IPS-20b (cell line): ENCODE measurements around the gene ZDHHC16.
"Not testable (repeated sequence)": the region's sequence is repeated elsewhere in the genome, so short reads cannot be mapped to it uniquely, and the experiment has no call there.

Experiments used
- H3K27ac ChIP-seq: one replicate; pipeline ENCODE4 v1.5.1; 2013; ENCODE audit warnings: low read length
- H3K27me3 ChIP-seq: 2 replicates; pipeline ENCODE4 v1.6.1; 2013; ENCODE audit warnings: mild to moderate bottlenecking, low read length, inconsistent platforms; ENCODE audit not compliant: insufficient read depth
- H3K36me3 ChIP-seq: 2 replicates; pipeline ENCODE4 v1.6.1; 2013; ENCODE audit warnings: low read depth, mild to moderate bottlenecking, inconsistent platforms, low read length, moderate library complexity; ENCODE audit not compliant: insufficient read depth
- H3K4me1 ChIP-seq: 2 replicates; pipeline ENCODE4 v1.6.1; 2013; ENCODE audit warnings: mild to moderate bottlenecking, control low read depth, inconsistent platforms, low read length, moderate library complexity; ENCODE audit not compliant: insufficient read depth
- H3K4me3 ChIP-seq: 2 replicates; pipeline ENCODE4 v1.5.1; 2013; ENCODE audit warnings: mild to moderate bottlenecking, low read length, inconsistent platforms
- H3K9ac ChIP-seq: 2 replicates; pipeline ENCODE4 v1.6.1; 2013; ENCODE audit warnings: low read depth, mild to moderate bottlenecking, inconsistent platforms, low read length, moderate library complexity
- H3K9me3 ChIP-seq: 2 replicates; pipeline ENCODE4 v1.6.1; 2013; ENCODE audit warnings: mild to moderate bottlenecking, low read depth, low read length, inconsistent platforms; ENCODE audit not compliant: insufficient read depth

ZDHHC16 gene

DNA sequence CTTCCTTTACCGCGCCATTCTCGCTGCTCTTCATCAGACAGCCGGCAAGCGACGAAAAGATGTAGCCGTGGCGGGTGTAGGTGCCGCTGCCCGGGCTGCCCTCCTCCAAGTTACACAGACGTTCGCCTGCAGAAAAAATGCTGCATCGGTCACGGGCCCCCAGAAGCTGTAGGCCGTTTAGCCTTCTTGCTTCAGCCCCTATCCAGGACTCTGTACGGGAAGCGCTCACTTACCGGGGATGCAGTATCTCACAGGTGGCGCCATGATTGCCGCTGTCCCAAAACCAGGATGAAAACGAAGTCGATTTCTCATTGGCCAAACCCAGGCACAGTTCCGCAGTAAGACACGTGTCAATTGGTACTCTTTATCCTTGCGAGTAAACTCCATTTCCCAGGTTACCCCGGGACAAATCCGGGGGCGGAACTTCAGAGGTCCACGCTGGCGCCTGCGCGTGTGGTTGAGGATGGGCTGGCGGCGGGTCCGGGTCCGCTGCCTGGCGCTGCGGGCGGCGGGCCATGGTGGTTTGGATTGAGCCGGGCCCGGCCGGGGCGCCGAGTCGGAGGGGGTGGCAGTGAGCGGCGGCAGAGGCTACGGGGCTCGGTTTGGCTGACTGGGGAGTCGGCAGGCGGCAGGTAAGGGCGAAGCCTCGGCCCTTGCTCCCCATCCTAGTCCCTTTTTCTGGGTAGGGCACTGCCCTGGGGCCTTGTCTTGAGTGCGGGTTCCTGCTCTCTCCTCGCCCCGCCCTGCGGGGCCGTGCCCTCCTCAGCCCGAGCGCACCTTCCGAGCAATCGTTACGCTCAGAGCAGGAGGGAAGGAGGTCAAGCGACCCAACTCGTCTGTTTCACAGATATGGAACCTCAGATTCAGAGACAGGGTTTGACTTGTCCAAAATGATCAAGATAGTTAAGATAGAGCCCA lies at the start of gene ZDHHC16, which contains the start of gene EXOSC1:
Gene ZDHHC16, plus strand, starts transcription at position 454 of the 918 bp plus-strand sequence. CDS start 5,501 bp downstream, outside the sequence.
Gene EXOSC1, minus strand, starts transcription at position 285 of the 918 bp plus-strand sequence. Its CDS starts 21 bp downstream, at position 264.
- Histone ChIP-seq H3K9ac (peak within 1 kb of the TSS; percentile 94), H3K27ac (peak within 1 kb of the TSS; percentile 48), H3K27me3 (no peaks in the 10 kb centered on the region), H3K9me3 (no peaks in the 10 kb centered on the region), H3K4me1 (0 out of 2 replicates have a peak, but pooled peaks cover 3% of the 10 kb centered on the region), H3K4me3 (peak within 1 kb of the TSS; percentile 82), H3K36me3 (peaks cover 31% of the 10 kb centered on the region)

- peak overlapping the region; percentile 74 for H3K4me3 ChIP-seq
- no peaks in the 10 kb centered on the region for H3K27me3 ChIP-seq
- H3K27ac ChIP-seq = no peak overlapping the region
- H3K4me1 ChIP-seq = peaks cover 4% of the 10 kb centered on the region; the same call in 1 of the 2 replicates
- peaks cover 30% of the 10 kb centered on the region for H3K36me3 ChIP-seq
- peak overlapping the region; percentile 68; the same call in 1 of the 2 replicates for H3K9ac ChIP-seq
- H3K9me3 ChIP-seq = no peaks in the 10 kb centered on the region
Observed at GRCh38 chr10:97399843-97400545, 46.0 kb upstream of the ZDHHC16 start.

DNA sequence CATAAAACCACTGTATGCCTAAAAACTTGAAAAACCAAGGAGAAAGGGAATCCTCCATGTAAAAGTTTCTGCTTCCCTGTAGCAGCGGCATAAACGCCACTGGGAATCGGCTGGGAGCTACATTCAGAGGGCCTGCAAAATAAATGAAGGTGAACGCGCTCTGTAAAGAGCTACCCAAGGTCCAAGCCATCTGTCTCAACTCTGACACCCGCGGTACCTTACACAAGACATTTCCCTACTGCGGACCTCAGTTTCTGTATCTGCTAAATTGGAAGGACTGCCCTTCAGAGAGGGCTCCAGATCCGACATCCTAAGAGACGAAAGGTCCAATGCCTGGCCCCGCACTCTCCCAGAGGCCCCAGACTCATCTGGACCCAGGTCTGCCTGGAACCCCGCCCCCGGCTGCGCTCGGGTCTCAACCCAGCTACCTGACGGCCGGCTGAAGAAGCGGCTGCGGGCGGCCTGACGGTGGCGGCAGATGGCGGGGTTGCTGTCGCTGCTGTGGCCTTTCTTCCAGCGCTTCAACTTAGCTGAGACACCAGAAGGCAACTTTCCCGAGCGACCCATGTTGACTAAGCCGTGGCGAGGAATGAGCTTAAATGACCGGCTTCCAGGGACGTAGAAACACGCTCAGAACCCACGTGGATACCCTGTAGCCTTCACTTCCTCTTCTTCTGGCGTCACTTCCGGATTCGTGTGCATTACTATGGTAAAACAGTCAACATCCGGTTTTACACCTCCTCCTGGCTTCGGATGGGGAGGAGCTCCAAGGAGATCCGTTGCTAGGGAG lies 45.1 kb upstream of the ZDHHC16 start, which contains the start of gene RRP12:
Gene RRP12, minus strand, starts transcription at position 676 of the 790 bp plus-strand sequence. Its CDS starts 109 bp downstream, at position 567.
- H3K27me3 ChIP-seq = no peaks in the 10 kb centered on the region
- H3K36me3 ChIP-seq = peaks cover 24% of the 10 kb centered on the region
- H3K4me3 ChIP-seq = peak within 1 kb of the TSS; percentile 74
- peaks cover 4% of the 10 kb centered on the region; the same call in 1 of the 2 replicates for H3K4me1 ChIP-seq
- H3K27ac ChIP-seq = no peak within 1 kb of the TSS
- H3K9me3 ChIP-seq = no peaks in the 10 kb centered on the region
- H3K9ac ChIP-seq = peak within 1 kb of the TSS; percentile 68; the same call in 1 of the 2 replicates

DNA sequence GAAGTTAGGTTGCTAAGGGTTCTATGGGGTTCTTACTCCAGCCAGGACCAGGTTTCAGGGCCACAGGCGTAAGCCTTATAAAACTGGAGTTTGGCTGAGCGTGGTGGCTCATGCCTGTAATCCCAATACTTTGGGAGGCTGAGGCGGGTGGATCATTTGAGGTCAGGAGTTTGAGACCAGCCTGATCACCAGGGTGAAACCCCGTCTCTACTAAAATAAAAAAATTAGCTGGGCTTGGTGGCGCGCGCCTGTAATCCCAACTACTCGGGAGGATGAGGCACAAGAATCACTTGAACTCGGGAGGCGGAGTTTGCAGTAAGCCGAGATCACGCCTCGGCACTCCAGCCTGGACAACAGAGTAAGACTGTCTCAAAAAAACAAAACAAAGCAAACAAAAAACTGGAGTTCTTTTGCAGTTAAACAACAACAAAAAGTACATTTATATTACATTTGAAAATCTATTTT lies 44.5 kb upstream of the ZDHHC16 start:
- Histone ChIP-seq H3K4me3 (peak overlapping the region; percentile 74; the same call in 1 of the 2 replicates), H3K27ac (no peak overlapping the region)

GRCh38 chr10:97404044-97404443 lies 41.9 kb upstream of the ZDHHC16 start:
- Histone ChIP-seq H3K27ac (no peak overlapping the region), H3K9me3 (no peaks in the 10 kb centered on the region), H3K9ac (no peak overlapping the region), H3K4me3 (no peak overlapping the region), H3K27me3 (no peaks in the 10 kb centered on the region), H3K36me3 (no peaks in the 10 kb centered on the region), H3K4me1 (peaks cover 4% of the 10 kb centered on the region; the same call in 1 of the 2 replicates)

More for the DNA sequence above, 44.5 kb upstream of the ZDHHC16 start:
- Histone ChIP-seq H3K9me3 (no peaks in the 10 kb centered on the region), H3K27me3 (no peaks in the 10 kb centered on the region), H3K36me3 (peaks cover 18% of the 10 kb centered on the region), H3K4me1 (peaks cover 4% of the 10 kb centered on the region; the same call in 1 of the 2 replicates), H3K9ac (no peak overlapping the region)

DNA sequence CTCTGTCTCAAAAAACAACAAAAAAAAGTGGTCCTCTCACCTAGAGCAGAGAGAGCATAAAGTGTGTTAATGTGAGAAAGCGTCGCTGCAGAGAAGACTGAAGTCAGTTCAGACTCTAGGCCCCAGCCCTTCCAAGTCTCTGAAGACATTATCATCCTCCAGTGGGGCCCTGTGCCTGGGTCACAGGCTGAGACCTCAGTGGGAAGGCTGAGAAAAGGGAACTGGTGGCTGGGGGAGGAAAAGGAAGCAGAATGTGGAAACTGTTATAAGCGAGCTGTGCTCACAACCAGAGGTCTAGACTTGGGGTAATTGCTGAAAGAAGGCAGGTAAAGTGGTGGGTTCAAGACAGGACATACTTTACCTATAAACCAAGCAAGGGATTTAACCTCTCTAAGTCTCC lies 39.9 kb upstream of the ZDHHC16 start:
- Histone ChIP-seq H3K27me3 (no peaks in the 10 kb centered on the region), H3K4me1 (no peaks in the 10 kb centered on the region), H3K36me3 (no peaks in the 10 kb centered on the region), H3K4me3 (no peak overlapping the region), H3K27ac (no peak overlapping the region), H3K9me3 (no peaks in the 10 kb centered on the region), H3K9ac (no peak overlapping the region)

DNA sequence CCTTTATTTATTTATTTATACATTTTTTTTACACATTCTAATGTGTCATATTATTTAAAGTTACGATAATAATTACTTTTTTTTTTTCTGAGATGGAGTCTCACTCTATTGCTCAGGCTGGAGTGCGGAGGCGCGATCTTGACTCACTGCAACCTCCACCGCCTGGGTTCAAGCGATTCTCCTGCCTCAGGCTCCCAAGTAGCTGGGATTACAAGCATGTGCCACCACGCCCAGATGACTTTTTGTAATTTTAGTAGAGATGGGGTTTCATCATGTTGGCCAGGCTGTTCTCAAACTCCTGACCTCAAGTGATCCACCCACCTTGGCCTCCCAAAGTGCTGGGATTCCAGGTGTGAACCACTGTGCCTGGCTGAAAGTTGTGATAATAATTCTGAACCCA lies 39.5 kb upstream of the ZDHHC16 start:
- H3K36me3 ChIP-seq, H3K4me3 ChIP-seq, H3K27ac ChIP-seq, H3K27me3 ChIP-seq, H3K9me3 ChIP-seq, H3K9ac ChIP-seq, H3K4me1 ChIP-seq: not testable (repeated sequence)

- no peaks in the 10 kb centered on the region for H3K4me1 ChIP-seq
- H3K9ac ChIP-seq = peak overlapping the region; percentile 56; the same call in 1 of the 2 replicates
- H3K27ac ChIP-seq = no peak overlapping the region
- no peaks in the 10 kb centered on the region for H3K27me3 ChIP-seq
- H3K9me3 ChIP-seq = no peaks in the 10 kb centered on the region
- peak overlapping the region; percentile 63 for H3K4me3 ChIP-seq
- H3K36me3 ChIP-seq = no peaks in the 10 kb centered on the region
Observed at GRCh38 chr10:97407211-97407951, 38.6 kb upstream of the ZDHHC16 start.

- Histone ChIP-seq H3K4me3 (no peak overlapping the region), H3K9ac (no peak overlapping the region), H3K27ac (no peak overlapping the region), H3K36me3 (no peaks in the 10 kb centered on the region), H3K4me1 (no peaks in the 10 kb centered on the region), H3K27me3 (no peaks in the 10 kb centered on the region), H3K9me3 (no peaks in the 10 kb centered on the region)
Observed at GRCh38 chr10:97407952-97408248, 38.1 kb upstream of the ZDHHC16 start.

GRCh38 chr10:97408496-97408992 lies 37.4 kb upstream of the ZDHHC16 start:
- H3K9me3 ChIP-seq = no peaks in the 10 kb centered on the region
- H3K27ac ChIP-seq = no peak overlapping the region
- H3K4me1 ChIP-seq = no peaks in the 10 kb centered on the region
- H3K27me3 ChIP-seq = no peaks in the 10 kb centered on the region
- H3K9ac ChIP-seq = no peak overlapping the region
- H3K4me3 ChIP-seq = no peak overlapping the region
- H3K36me3 ChIP-seq = no peaks in the 10 kb centered on the region
